Large intestine (tissue), 1 donor: ENCODE data around the gene SEPSECS. TPM values are rescaled to one million over a fixed set of nuclear protein-coding genes. Genes with fewer than 3 reads are reported as not detected.

ENCODE experiments used
- polyA plus RNA-seq: library from polyadenylated mRNA; unstranded; fragments of 120-200 nt; gene quantifications from one replicate; pipeline ENCODE4 v1.2.1, GENCODE V29; 2013

SEPSECS gene
- polyA plus RNA-seq, 1 donor, result 18.6 TPM

Other genes with a start within 250 kb of the SEPSECS start
- 13.7 TPM for gene CCDC149, start 247.4 kb downstream of the SEPSECS start, polyA plus RNA-seq
- 3.0 TPM for gene LGI2, start 129.5 kb downstream of the SEPSECS start, polyA plus RNA-seq
- 31.8 TPM for gene PI4K2B, start 73.6 kb upstream of the SEPSECS start, polyA plus RNA-seq
- 12.2 TPM for gene ZCCHC4, start 152.3 kb upstream of the SEPSECS start, polyA plus RNA-seq
- gene ANAPC4, start 216.8 kb upstream of the SEPSECS start, polyA plus RNA-seq, result 37.7 TPM